Measurements from ENCODE around the gene MUS81. TPM values are rescaled to one million over a fixed set of nuclear protein-coding genes. Genes with fewer than 3 reads are reported as not detected.

The MUS81 gene
- total and polyA plus RNA-seq, 9 of the 15 experiments (the other 6 are each of a cell fraction or from before 2014, with no cell fraction given) = 13.4 to 118 (median 53.7) TPM

DNA sequence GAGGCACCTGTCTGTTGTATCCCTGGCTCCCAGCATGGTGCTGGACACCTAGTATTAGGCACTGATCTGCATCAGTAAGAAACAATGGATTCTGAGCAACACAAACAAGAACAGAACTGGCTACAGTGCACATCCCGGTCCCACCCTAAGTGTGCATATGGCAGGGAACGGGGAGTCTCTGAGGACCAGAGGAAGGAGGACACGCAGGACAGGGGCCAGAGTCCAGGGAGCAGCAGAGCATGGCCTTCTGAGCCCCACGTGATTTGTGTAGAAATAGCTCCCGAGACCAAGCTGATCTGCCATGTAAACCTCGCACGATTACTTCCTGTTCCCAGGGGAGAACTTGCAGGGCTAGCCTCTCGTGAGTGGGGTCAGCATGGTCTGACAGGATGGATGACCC is 39.1 kb upstream of the MUS81 start:
- peaks cover 0 to 12% of the 10 kb centered on the region in 2 experiments; a peak in 2 of 5 replicates for H3K4me1 ChIP-seq (replicated peaks in 1 of 2; ENCODE audit: control insufficient read depth in 2 of 2, insufficient read depth in 2 of 2, low read length in 2 of 2)
- in situ Hi-C loops (cut with MboI) (loop anchor here (5.0 kb wide), 1 partner anchor 109 kb away; the partner anchor contains the start of gene KAT5), intact Hi-C loops (cut with micrococcal nuclease) (no loop called here)
- ATAC-seq = no peak
- H3K27me3 ChIP-seq (ENCODE audit: control insufficient read depth in 2 of 2, insufficient read depth in 2 of 2, low read length in 2 of 2) = no peaks in the 10 kb centered on the region
- WGBS (ENCODE audit: insufficient coverage, low coverage, missing lambda C conversion rate) = 12% methylated on average over 8 of the region's 8 CpGs
- BruUV-seq (replicated peaks) = no TSS peak
- H3K4me3 ChIP-seq = no peak overlapping the region
- CTCF ChIA-PET (ENCODE audit: low intra/inter-chr PET ratio) = interaction anchor here (0.9 to 1.1 kb wide), 2 partner anchors 11 to 115 kb away, joined by 3 to 4 read pairs; no protein-coding TSS in a partner anchor
- H4K20me1 ChIP-seq (replicated peaks; ENCODE audit: control insufficient read depth, insufficient read depth, low read length) = no peaks in the 10 kb centered on the region
- H3K4me2 ChIP-seq (ENCODE audit: insufficient read depth, low read length) = no peak overlapping the region
- no peaks in the 10 kb centered on the region for H3K36me3 ChIP-seq (ENCODE audit: control insufficient read depth, insufficient read depth, low read length)
- no peaks in the 10 kb centered on the region for H3K9me3 ChIP-seq (replicated peaks; ENCODE audit: control insufficient read depth, insufficient read depth, low read depth, low read length)
- H3K9me1 ChIP-seq (ENCODE audit: control insufficient read depth, insufficient read depth, low read length) = no peaks in the 10 kb centered on the region
- peak in 1 of 4 experiments; percentile 2 for DNase-seq (ENCODE audit: extremely low read depth in 1 of 4, low spot score in 3 of 4)
- POLR2A ChIA-PET = no interaction called here
- no peak overlapping the region for H3K27ac ChIP-seq (ENCODE audit: extremely low read depth, low read depth, low read length)
- no peaks in the 10 kb centered on the region for H3K79me2 ChIP-seq (ENCODE audit: control insufficient read depth, insufficient read depth, low read length)
- peak overlapping the region in 1 of 2 experiments; percentile 61; a peak in 2 of 4 replicates for H3K9ac ChIP-seq (ENCODE audit: insufficient read depth in 1 of 2, low read depth in 2 of 2, low read length in 2 of 2)
- no peak for FAIRE-seq
- peak overlapping the region; percentile 75 for H2AFZ ChIP-seq (ENCODE audit: low read depth, low read length)
- no peak for TF ChIP-seq CBX3 (IDR thresholded peaks at IDR 0.05; ENCODE audit: borderline replicate concordance in 1 of 2, low read length in 2 of 2)
- no peak for TF ChIP-seq RBFOX2 (IDR thresholded peaks at IDR 0.05; ENCODE audit: low read depth, low read length)
- TF ChIP-seq, protein P1, sequence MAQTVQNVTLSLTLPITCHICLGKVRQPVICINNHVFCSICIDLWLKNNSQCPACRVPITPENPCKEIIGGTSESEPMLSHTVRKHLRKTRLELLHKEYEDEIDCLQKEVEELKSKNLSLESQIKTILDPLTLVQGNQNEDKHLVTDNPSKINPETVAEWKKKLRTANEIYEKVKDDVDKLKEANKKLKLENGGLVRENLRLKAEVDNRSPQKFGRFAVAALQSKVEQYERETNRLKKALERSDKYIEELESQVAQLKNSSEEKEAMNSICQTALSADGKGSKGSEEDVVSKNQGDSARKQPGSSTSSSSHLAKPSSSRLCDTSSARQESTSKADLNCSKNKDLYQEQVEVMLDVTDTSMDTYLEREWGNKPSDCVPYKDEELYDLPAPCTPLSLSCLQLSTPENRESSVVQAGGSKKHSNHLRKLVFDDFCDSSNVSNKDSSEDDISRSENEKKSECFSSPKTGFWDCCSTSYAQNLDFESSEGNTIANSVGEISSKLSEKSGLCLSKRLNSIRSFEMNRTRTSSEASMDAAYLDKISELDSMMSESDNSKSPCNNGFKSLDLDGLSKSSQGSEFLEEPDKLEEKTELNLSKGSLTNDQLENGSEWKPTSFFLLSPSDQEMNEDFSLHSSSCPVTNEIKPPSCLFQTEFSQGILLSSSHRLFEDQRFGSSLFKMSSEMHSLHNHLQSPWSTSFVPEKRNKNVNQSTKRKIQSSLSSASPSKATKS (CRISPR knock-in tag; IDR thresholded peaks at IDR 0.05) = no peak
- no peak for TF ChIP-seq NCOA1 (IDR thresholded peaks at IDR 0.05; ENCODE audit: low read depth)
- no peak for TF ChIP-seq SOX6 (IDR thresholded peaks at IDR 0.05)
- no peak for TF ChIP-seq ZNF224 (CRISPR knock-in tag; IDR thresholded peaks at IDR 0.05)
- TF ChIP-seq ZNF764 (CRISPR knock-in tag; IDR thresholded peaks at IDR 0.05; ENCODE audit: low read depth) = no peak
- TF ChIP-seq, protein P2, sequence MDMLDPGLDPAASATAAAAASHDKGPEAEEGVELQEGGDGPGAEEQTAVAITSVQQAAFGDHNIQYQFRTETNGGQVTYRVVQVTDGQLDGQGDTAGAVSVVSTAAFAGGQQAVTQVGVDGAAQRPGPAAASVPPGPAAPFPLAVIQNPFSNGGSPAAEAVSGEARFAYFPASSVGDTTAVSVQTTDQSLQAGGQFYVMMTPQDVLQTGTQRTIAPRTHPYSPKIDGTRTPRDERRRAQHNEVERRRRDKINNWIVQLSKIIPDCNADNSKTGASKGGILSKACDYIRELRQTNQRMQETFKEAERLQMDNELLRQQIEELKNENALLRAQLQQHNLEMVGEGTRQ (CRISPR knock-in tag; IDR thresholded peaks at IDR 0.05) = peak; percentile 24; the same call in 1 of the 2 replicates
- TF ChIP-seq NONO (IDR thresholded peaks at IDR 0.05; ENCODE audit: low read depth in 2 of 2, low read length in 1 of 2) = no peak
- no peak for TF ChIP-seq SAFB2 (IDR thresholded peaks at IDR 0.05; ENCODE audit: borderline replicate concordance, low read depth, low read length, severe bottlenecking)
- TF ChIP-seq, protein P3, sequence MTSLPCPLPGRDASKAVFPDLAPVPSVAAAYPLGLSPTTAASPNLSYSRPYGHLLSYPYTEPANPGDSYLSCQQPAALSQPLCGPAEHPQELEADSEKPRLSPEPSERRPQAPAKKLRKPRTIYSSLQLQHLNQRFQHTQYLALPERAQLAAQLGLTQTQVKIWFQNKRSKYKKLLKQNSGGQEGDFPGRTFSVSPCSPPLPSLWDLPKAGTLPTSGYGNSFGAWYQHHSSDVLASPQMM (CRISPR knock-in tag; IDR thresholded peaks at IDR 0.05) = no peak
- TF ChIP-seq, protein P4, sequence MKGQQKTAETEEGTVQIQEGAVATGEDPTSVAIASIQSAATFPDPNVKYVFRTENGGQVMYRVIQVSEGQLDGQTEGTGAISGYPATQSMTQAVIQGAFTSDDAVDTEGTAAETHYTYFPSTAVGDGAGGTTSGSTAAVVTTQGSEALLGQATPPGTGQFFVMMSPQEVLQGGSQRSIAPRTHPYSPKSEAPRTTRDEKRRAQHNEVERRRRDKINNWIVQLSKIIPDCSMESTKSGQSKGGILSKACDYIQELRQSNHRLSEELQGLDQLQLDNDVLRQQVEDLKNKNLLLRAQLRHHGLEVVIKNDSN (CRISPR knock-in tag; IDR thresholded peaks at IDR 0.05) = peak; percentile 44; the same call in 1 of the 2 replicates
- TF ChIP-seq, protein P5, sequence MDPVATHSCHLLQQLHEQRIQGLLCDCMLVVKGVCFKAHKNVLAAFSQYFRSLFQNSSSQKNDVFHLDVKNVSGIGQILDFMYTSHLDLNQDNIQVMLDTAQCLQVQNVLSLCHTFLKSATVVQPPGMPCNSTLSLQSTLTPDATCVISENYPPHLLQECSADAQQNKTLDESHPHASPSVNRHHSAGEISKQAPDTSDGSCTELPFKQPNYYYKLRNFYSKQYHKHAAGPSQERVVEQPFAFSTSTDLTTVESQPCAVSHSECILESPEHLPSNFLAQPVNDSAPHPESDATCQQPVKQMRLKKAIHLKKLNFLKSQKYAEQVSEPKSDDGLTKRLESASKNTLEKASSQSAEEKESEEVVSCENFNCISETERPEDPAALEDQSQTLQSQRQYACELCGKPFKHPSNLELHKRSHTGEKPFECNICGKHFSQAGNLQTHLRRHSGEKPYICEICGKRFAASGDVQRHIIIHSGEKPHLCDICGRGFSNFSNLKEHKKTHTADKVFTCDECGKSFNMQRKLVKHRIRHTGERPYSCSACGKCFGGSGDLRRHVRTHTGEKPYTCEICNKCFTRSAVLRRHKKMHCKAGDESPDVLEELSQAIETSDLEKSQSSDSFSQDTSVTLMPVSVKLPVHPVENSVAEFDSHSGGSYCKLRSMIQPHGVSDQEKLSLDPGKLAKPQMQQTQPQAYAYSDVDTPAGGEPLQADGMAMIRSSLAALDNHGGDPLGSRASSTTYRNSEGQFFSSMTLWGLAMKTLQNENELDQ (CRISPR knock-in tag; IDR thresholded peaks at IDR 0.05; ENCODE audit: borderline replicate concordance) = no peak
